VCaP (cell line): ENCODE results near the gene TUBB4A.
"Not testable (repeated sequence)": the region's sequence is repeated elsewhere in the genome, so short reads cannot be mapped to it uniquely, and the experiment has no call there.

ENCODE experiments used
- H3K27ac ChIP-seq: fragments of 450-650 bp; 2 replicates; pipeline ENCODE4 v1.5.1; 2017
- TF ChIP-seq, protein P1 (sequence below): fragments of 450-650 bp; conservative IDR thresholded peaks from 2 replicates; pipeline ENCODE4 v1.5.1; 2017; ENCODE audit warnings: mild to moderate bottlenecking, moderate library complexity

Gene TUBB4A

DNA sequence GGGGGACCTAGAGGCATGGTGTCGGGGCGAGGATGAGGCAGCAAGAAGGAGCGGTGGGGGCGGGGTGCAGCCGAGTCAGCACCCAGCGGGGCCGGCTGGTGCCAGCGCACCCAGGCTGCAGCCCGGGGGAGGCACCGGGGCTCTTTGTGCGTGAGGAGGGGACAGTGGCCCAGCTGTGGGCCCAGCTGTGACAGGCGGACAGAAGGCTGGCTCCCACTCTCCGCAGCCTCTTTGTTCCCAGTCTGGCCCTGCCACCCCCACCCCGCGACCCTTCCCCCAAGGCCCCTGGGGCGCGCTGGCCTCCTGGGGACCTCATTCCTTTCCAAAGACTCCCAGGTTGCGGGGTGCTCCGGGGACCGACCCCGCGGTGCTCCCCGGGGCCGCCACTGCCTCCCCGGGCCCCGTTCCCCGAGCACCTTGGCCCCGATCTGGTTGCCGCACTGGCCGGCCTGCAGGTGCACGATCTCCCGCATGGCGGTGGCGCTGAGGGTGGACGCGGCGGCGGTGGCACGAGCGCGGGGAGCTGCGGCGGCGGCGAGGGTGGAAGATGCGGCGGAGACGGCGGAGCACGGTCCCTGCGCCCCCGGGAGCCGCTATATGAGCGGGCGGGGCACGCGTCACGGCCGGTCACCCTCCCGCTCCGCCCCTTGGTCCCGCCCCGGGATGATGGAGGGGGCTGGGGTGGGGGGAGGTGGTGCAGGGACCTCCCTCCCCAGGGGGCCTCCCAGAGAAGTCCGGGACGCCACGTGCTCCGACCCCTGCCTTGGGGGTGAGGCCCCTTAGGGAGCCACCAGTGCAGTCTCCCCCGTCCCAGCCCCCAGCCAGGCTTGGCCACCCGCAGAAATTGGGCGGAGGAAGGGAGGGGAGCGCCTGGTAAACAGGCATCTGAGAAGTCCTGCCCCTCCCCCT lies at the start of gene TUBB4A:
Gene TUBB4A (minus strand): TSS at position 570 of the 909 bp plus-strand sequence. CDS start 97 bp downstream, at position 473.
- H3K27ac ChIP-seq: peak within 1 kb of the TSS; percentile 37; the same call in 1 of the 2 replicates
- TF ChIP-seq, protein P1, sequence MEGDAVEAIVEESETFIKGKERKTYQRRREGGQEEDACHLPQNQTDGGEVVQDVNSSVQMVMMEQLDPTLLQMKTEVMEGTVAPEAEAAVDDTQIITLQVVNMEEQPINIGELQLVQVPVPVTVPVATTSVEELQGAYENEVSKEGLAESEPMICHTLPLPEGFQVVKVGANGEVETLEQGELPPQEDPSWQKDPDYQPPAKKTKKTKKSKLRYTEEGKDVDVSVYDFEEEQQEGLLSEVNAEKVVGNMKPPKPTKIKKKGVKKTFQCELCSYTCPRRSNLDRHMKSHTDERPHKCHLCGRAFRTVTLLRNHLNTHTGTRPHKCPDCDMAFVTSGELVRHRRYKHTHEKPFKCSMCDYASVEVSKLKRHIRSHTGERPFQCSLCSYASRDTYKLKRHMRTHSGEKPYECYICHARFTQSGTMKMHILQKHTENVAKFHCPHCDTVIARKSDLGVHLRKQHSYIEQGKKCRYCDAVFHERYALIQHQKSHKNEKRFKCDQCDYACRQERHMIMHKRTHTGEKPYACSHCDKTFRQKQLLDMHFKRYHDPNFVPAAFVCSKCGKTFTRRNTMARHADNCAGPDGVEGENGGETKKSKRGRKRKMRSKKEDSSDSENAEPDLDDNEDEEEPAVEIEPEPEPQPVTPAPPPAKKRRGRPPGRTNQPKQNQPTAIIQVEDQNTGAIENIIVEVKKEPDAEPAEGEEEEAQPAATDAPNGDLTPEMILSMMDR: 0 out of 2 replicates have a peak, but pooled peaks have one; percentile 16

DNA sequence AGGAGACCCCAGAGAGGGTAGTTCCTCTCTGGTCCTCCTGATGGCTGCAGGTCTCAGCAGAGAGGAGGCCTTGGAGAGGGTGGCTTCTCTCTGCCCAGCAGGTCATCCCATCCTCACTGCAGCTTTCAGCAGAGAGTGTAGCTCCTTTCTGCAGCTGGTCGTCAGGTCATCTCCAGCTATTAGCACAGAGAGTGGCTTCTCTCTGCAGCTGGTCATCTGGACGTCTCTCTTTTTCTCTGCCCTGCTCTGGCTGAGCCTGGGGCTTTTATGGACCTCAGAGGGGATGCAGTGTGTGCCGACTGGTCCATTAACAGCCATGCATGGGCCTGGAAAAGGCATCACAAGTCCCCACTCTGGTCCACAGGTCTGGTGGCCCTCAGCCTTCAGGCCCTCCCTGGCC lies 49.0 kb upstream of the TUBB4A start:
- TF ChIP-seq, protein P1: no peak
- no peak overlapping the region for H3K27ac ChIP-seq

DNA sequence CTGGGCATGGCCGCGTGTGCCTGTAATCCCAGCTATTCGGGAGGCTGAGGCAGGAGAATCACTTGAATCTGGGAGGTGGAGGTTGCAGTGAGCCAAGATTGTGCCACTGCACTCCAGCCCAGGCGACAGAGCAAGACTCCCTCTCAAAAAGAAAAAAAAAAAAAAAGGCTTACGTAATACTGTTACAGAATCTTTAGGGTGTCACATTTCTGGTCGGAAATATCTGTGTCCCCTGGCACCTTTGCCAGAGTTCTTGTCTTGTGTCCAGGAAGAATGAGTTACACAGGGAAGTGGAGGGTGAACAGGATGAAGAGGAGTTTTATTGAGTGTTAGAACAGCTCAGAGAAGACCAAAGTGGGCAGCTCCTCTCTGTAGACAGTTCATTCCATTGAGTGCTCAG lies 48.6 kb upstream of the TUBB4A start:
- not testable (repeated sequence) for H3K27ac ChIP-seq

DNA sequence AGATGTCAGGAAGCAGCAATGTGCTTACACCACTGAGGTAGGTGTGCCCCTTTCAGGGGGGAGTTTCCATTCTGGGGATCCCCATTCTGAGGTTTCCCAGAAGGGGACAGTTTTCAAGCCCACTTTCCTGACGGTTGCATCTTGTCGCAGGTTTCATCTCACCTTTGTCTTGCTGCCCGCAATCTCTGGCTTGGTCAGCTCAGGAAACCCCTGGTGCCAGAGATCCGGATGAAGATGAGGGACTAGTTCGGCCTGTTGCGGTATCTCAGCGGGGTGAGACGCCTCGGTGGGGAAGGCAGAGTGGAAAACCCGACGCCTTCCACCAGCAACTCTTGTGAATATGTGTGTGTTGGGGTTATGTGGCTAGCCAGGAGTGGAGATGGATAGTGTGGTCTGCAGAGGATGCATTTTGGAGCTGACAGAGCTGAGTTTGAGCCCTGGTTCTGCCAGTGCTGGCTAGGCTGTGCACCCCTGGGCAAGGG lies 41.8 kb upstream of the TUBB4A start:
- TF ChIP-seq, protein P1: no peak
- no peak overlapping the region for H3K27ac ChIP-seq

DNA sequence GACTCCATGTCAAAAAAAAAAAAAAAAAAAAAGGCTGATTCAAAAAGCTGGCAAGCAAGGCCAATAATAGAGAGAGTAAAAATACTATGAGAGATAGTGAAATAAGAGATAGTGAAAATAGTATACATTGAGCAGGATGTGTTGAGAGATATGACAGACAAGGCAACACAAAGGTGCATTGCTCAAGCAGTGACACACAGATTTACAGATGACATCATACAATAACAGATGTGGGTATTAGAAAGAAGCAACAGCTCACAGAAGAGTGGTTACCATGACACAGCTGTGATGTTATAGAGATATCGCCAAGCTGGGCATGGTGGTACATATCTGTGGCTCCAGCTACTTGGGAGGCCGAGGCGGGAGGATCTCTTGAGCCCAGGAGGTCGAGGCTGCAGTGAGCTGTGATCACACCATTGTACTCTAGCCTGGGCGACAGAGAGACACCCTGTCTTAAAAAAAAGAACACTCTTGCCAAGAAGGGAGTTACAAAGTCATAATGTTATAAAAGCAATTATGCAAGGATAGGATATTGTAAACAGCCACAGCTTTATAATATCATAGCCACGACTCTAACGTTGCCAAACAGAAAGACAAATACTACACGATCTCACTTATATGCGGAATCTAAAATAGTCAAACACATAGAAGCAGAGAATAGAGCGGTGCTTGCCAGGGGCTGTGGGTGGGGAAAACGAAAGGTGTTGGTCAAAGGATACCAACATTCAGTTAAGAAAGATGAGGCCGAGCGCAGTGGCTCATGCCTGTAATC lies 39.0 kb upstream of the TUBB4A start:
- TF ChIP-seq, protein P1: no peak
- no peak overlapping the region for H3K27ac ChIP-seq

DNA sequence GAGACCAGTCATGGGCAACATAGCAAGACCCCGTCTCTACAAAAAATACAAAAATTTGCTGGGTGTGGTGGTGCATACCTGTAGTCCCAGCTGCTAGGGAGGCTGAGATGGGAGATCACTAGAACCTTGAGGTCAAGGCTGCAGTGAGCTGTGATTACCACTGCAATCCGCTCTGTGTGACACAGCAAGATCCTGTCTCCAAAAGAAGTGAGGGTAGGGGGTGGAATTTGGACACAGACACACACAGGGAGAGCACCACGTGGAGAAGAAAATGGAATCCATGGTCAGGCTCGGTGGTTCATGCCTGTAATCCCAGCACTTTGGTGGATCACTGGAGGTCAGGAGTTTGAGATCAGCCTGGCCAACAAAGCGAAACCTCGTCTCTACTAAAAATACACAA lies 37.4 kb upstream of the TUBB4A start:
- TF ChIP-seq, protein P1: no peak
- H3K27ac ChIP-seq: no peak overlapping the region

DNA sequence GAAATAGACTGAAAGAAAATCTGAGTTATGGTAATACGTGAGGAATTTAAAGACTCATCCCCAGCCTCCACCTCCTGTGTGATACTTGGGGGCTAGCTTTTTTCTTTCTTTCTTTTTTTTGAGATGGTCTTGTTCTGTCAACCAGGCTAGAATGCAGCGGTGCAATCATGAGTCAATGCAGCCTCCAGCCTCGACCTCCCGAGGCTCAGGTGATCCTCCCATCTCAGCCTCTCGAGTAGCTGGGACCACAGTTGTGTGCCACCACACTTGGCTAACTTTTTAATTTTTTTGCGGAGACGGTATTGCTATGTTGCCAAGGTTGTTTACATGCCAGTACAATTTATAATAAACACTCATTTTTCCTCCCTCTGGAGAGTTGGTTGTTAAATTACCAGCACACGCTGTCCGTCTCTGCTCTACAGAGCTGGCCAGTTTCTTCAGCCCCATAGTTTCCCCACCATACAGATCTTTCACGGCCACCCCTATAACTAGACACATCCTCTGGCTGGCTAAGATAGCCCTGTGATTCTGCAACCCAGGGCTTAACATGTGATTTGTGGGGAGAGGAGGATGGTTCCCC lies 33.5 kb upstream of the TUBB4A start:
- H3K27ac ChIP-seq: no peak overlapping the region

More for the DNA sequence above, 33.5 kb upstream of the TUBB4A start:
- TF ChIP-seq, protein P1: no peak
